Measurements from ENCODE around the gene SSBP3. TPM values are rescaled to one million over a fixed set of nuclear protein-coding genes. Genes with fewer than 3 reads are reported as not detected.

Gene SSBP3
- total and polyA plus RNA-seq, 4 donors = 7.7 to 24.7 (median 17.3) TPM

DNA sequence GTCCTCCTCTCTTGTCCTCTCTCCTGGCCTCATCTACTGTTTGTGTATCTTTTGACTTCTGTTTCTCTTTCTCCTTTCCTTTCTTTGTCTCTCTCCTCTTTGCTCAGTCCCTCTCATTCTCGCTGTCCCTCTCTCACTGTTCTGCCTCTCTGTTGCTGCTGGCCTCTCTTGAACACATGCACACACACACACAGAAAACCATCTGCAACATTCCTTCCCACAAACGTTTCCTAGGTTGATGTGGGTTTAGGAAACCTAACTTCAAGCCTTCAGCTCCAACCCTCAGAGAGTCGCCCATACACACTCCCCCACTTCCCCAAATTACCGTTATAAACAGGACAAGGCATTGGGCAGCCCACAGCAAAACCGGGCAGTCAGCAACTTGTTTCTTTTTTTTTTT is 10.9 kb upstream of the SSBP3 start:
- Histone ChIP-seq H3K4me3 (ENCODE audit: low read depth in 1 of 3, low read length in 3 of 3) (no peak overlapping the region), H3K4me1 (ENCODE audit: control insufficient read depth in 4 of 4, insufficient read depth in 4 of 4, low read length in 3 of 4) (no peaks in the 10 kb centered on the region), H3K9me3 (ENCODE audit: control insufficient read depth in 4 of 4, low read length in 3 of 4) (no peaks in the 10 kb centered on the region), H3K9ac (ENCODE audit: low read depth in 1 of 2, low read length in 2 of 2) (no peak overlapping the region), H3K36me3 (ENCODE audit: control insufficient read depth in 4 of 4, insufficient read depth in 3 of 4, low read depth in 1 of 4, low read length in 3 of 4) (no peaks in the 10 kb centered on the region), H3K27me3 (ENCODE audit: control insufficient read depth in 4 of 4, insufficient read depth in 4 of 4, low read length in 3 of 4) (no peaks in the 10 kb centered on the region), H3K27ac (ENCODE audit: low read depth in 1 of 2, low read length in 2 of 2) (no peak overlapping the region)
- DNase-seq (ENCODE audit: low spot score) = no peak
- TF ChIP-seq SP1 (IDR thresholded peaks at IDR 0.05) (no peak), JUND (IDR thresholded peaks at IDR 0.05) (no peak), RXRA (IDR thresholded peaks at IDR 0.05) (no peak), TAF1 (conservative IDR thresholded peaks at IDR 0.05) (no peak), RAD21 (IDR thresholded peaks at IDR 0.05) (no peak), FOXA1 (IDR thresholded peaks at IDR 0.05) (no peak), HNF4A (conservative IDR thresholded peaks at IDR 0.05) (no peak), EGR1 (IDR thresholded peaks at IDR 0.05; ENCODE audit: low read depth in 2 of 2) (no peak), HNF4G (IDR thresholded peaks at IDR 0.05) (no peak), FOXA2 (IDR thresholded peaks at IDR 0.05) (no peak), GABPA (IDR thresholded peaks at IDR 0.05 in 1 of 2, conservative IDR thresholded peaks at IDR 0.05 in 1 of 2) (no peak)
- TF ChIP-seq, protein P1, sequence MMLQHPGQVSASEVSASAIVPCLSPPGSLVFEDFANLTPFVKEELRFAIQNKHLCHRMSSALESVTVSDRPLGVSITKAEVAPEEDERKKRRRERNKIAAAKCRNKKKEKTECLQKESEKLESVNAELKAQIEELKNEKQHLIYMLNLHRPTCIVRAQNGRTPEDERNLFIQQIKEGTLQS (IDR thresholded peaks at IDR 0.05) = no peak
- TF ChIP-seq, protein P2, sequence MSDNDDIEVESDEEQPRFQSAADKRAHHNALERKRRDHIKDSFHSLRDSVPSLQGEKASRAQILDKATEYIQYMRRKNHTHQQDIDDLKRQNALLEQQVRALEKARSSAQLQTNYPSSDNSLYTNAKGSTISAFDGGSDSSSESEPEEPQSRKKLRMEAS (IDR thresholded peaks at IDR 0.05) = no peak
- TF ChIP-seq, protein P3, sequence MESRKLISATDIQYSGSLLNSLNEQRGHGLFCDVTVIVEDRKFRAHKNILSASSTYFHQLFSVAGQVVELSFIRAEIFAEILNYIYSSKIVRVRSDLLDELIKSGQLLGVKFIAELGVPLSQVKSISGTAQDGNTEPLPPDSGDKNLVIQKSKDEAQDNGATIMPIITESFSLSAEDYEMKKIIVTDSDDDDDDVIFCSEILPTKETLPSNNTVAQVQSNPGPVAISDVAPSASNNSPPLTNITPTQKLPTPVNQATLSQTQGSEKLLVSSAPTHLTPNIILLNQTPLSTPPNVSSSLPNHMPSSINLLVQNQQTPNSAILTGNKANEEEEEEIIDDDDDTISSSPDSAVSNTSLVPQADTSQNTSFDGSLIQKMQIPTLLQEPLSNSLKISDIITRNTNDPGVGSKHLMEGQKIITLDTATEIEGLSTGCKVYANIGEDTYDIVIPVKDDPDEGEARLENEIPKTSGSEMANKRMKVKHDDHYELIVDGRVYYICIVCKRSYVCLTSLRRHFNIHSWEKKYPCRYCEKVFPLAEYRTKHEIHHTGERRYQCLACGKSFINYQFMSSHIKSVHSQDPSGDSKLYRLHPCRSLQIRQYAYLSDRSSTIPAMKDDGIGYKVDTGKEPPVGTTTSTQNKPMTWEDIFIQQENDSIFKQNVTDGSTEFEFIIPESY (IDR thresholded peaks at IDR 0.05) = no peak
- TF ChIP-seq, protein P4, sequence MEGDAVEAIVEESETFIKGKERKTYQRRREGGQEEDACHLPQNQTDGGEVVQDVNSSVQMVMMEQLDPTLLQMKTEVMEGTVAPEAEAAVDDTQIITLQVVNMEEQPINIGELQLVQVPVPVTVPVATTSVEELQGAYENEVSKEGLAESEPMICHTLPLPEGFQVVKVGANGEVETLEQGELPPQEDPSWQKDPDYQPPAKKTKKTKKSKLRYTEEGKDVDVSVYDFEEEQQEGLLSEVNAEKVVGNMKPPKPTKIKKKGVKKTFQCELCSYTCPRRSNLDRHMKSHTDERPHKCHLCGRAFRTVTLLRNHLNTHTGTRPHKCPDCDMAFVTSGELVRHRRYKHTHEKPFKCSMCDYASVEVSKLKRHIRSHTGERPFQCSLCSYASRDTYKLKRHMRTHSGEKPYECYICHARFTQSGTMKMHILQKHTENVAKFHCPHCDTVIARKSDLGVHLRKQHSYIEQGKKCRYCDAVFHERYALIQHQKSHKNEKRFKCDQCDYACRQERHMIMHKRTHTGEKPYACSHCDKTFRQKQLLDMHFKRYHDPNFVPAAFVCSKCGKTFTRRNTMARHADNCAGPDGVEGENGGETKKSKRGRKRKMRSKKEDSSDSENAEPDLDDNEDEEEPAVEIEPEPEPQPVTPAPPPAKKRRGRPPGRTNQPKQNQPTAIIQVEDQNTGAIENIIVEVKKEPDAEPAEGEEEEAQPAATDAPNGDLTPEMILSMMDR (IDR thresholded peaks at IDR 0.05; ENCODE audit: low read depth, low read length, missing input control) = no peak
- TF ChIP-seq, protein P5, sequence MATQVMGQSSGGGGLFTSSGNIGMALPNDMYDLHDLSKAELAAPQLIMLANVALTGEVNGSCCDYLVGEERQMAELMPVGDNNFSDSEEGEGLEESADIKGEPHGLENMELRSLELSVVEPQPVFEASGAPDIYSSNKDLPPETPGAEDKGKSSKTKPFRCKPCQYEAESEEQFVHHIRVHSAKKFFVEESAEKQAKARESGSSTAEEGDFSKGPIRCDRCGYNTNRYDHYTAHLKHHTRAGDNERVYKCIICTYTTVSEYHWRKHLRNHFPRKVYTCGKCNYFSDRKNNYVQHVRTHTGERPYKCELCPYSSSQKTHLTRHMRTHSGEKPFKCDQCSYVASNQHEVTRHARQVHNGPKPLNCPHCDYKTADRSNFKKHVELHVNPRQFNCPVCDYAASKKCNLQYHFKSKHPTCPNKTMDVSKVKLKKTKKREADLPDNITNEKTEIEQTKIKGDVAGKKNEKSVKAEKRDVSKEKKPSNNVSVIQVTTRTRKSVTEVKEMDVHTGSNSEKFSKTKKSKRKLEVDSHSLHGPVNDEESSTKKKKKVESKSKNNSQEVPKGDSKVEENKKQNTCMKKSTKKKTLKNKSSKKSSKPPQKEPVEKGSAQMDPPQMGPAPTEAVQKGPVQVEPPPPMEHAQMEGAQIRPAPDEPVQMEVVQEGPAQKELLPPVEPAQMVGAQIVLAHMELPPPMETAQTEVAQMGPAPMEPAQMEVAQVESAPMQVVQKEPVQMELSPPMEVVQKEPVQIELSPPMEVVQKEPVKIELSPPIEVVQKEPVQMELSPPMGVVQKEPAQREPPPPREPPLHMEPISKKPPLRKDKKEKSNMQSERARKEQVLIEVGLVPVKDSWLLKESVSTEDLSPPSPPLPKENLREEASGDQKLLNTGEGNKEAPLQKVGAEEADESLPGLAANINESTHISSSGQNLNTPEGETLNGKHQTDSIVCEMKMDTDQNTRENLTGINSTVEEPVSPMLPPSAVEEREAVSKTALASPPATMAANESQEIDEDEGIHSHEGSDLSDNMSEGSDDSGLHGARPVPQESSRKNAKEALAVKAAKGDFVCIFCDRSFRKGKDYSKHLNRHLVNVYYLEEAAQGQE (IDR thresholded peaks at IDR 0.05) = no peak
- WGBS = 52% methylated on average over 5 of the region's 5 CpGs

DNA sequence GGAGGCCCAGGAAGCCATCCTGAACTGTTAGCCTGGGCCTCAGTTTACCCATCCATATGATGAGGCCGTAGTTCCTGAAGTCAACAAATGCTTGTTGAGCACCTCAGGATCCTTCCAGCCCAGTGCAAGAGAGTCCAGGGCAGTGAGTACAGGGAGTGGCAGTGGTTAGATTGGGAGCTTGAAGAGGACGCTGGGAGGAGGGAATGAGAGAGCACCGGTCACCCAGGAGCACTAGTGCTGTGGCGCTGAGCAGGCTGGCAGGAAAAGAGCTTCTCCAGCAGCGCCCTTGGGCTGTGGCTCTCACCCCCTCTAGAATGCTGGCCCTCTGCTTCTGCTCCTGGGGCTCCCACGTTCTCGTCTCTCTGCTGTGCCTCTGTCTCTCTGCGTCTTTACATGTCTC is 10.2 kb upstream of the SSBP3 start:
- Histone ChIP-seq H3K36me3 (ENCODE audit: control insufficient read depth in 4 of 4, insufficient read depth in 3 of 4, low read depth in 1 of 4, low read length in 3 of 4) (no peaks in the 10 kb centered on the region), H3K4me1 (ENCODE audit: control insufficient read depth in 4 of 4, insufficient read depth in 4 of 4, low read length in 3 of 4) (no peaks in the 10 kb centered on the region), H3K27me3 (ENCODE audit: control insufficient read depth in 4 of 4, insufficient read depth in 4 of 4, low read length in 3 of 4) (no peaks in the 10 kb centered on the region), H3K27ac (ENCODE audit: low read depth in 1 of 2, low read length in 2 of 2) (no peak overlapping the region), H3K9ac (ENCODE audit: low read depth in 1 of 2, low read length in 2 of 2) (no peak overlapping the region), H3K4me3 (ENCODE audit: low read depth in 1 of 3, low read length in 3 of 3) (no peak overlapping the region), H3K9me3 (ENCODE audit: control insufficient read depth in 4 of 4, low read length in 3 of 4) (no peaks in the 10 kb centered on the region)
- WGBS = 80% methylated on average over 8 of the region's 8 CpGs
- no peak for DNase-seq (ENCODE audit: low spot score)
- no peak for TF ChIP-seq FOXA2 (IDR thresholded peaks at IDR 0.05)
- TF ChIP-seq YY1 (IDR thresholded peaks at IDR 0.05) = no peak
- TF ChIP-seq, protein P5 (IDR thresholded peaks at IDR 0.05) = no peak
- TF ChIP-seq, protein P3 (IDR thresholded peaks at IDR 0.05) = no peak
- TF ChIP-seq, protein P1 (IDR thresholded peaks at IDR 0.05) = no peak
- TF ChIP-seq HNF4A (conservative IDR thresholded peaks at IDR 0.05) = no peak
- TF ChIP-seq GABPA (IDR thresholded peaks at IDR 0.05 in 1 of 2, conservative IDR thresholded peaks at IDR 0.05 in 1 of 2) = no peak

Data from liver (tissue), 9 donors.